ENCODE results near the gene ATG9B.

ATG9B gene

GRCh38 chr7:150969475-150969874, 54.8 kb downstream of the ATG9B start:
- DNase-seq, result no peak
- H3K9me3 ChIP-seq, result no peaks in the 10 kb centered on the region
- no peak for TF ChIP-seq CTCF (IDR thresholded peaks at IDR 0.05; ENCODE audit: low read depth, low read length)
- H3K36me3 ChIP-seq, result peaks cover 27% of the 10 kb centered on the region
- no peaks in the 10 kb centered on the region for H3K27me3 ChIP-seq
- no peak overlapping the region for H3K4me3 ChIP-seq (ENCODE audit: low read depth, low read length)
- peaks cover 67% of the 10 kb centered on the region for H3K4me1 ChIP-seq

- Histone ChIP-seq H3K4me3 (ENCODE audit: low read depth, low read length) (no peak overlapping the region), H3K4me1 (peaks cover 73% of the 10 kb centered on the region), H3K9me3 (no peaks in the 10 kb centered on the region), H3K36me3 (peaks cover 24% of the 10 kb centered on the region), H3K27me3 (no peaks in the 10 kb centered on the region)
- no peak for DNase-seq
- no peak for TF ChIP-seq CTCF (IDR thresholded peaks at IDR 0.05; ENCODE audit: low read depth, low read length)
Observed at GRCh38 chr7:150968734-150969372, 55.4 kb downstream of the ATG9B start.

GRCh38 chr7:150968056-150968733, 56.1 kb downstream of the ATG9B start:
- peaks cover 17% of the 10 kb centered on the region for H3K36me3 ChIP-seq
- no peak overlapping the region for H3K4me3 ChIP-seq (ENCODE audit: low read depth, low read length)
- no peaks in the 10 kb centered on the region for H3K27me3 ChIP-seq
- H3K9me3 ChIP-seq, result no peaks in the 10 kb centered on the region
- TF ChIP-seq CTCF (IDR thresholded peaks at IDR 0.05; ENCODE audit: low read depth, low read length), result no peak
- DNase-seq, result no peak
- peaks cover 74% of the 10 kb centered on the region for H3K4me1 ChIP-seq

- H3K4me1 ChIP-seq, result peaks cover 76% of the 10 kb centered on the region
- H3K36me3 ChIP-seq, result peaks cover 9% of the 10 kb centered on the region
- no peak for DNase-seq
- no peaks in the 10 kb centered on the region for H3K27me3 ChIP-seq
- TF ChIP-seq CTCF (IDR thresholded peaks at IDR 0.05; ENCODE audit: low read depth, low read length), result no peak
- H3K9me3 ChIP-seq, result no peaks in the 10 kb centered on the region
- H3K4me3 ChIP-seq (ENCODE audit: low read depth, low read length), result no peak overlapping the region
Observed at GRCh38 chr7:150967349-150967748, 56.9 kb downstream of the ATG9B start.

GRCh38 chr7:150966002-150966401, 58.3 kb downstream of the ATG9B start:
- TF ChIP-seq CTCF (IDR thresholded peaks at IDR 0.05; ENCODE audit: low read depth, low read length), result peak; percentile 73
- Histone ChIP-seq H3K36me3 (peaks cover 9% of the 10 kb centered on the region), H3K4me3 (ENCODE audit: low read depth, low read length) (no peak overlapping the region), H3K4me1 (peaks cover 75% of the 10 kb centered on the region), H3K9me3 (no peaks in the 10 kb centered on the region), H3K27me3 (no peaks in the 10 kb centered on the region)
- DNase-seq, result peak; percentile 73

- peaks cover 72% of the 10 kb centered on the region for H3K4me1 ChIP-seq
- H3K27me3 ChIP-seq, result no peaks in the 10 kb centered on the region
- H3K4me3 ChIP-seq (ENCODE audit: low read depth, low read length), result no peak overlapping the region
- no peaks in the 10 kb centered on the region for H3K9me3 ChIP-seq
- no peak for DNase-seq
- H3K36me3 ChIP-seq, result peaks cover 6% of the 10 kb centered on the region
- no peak for TF ChIP-seq CTCF (IDR thresholded peaks at IDR 0.05; ENCODE audit: low read depth, low read length)
Observed at GRCh38 chr7:150965273-150965830, 58.9 kb downstream of the ATG9B start.

Measured in BE2C (cell line).